Measurements from ENCODE around the gene VPS35. TPM values are rescaled to one million over a fixed set of nuclear protein-coding genes. Genes with fewer than 3 reads are reported as not detected.

Gene VPS35
- total and polyA plus RNA-seq, 8 donors, result 6.6 to 49.9 (median 30.9) TPM

- intact Hi-C loops (cut with DNase I), result no loop called here
- TF ChIP-seq CTCF (IDR thresholded peaks at IDR 0.05), result no peak
- no peaks in the 10 kb centered on the region for H3K27me3 ChIP-seq
- no peak overlapping the region for H3K27ac ChIP-seq
- FAIRE-seq, result no peak
- H3K9me3 ChIP-seq, result no peaks in the 10 kb centered on the region
- no peak for ATAC-seq
- WGBS, 2 donors, result 64 to 65% methylated on average over 14 of the region's 14 CpGs
- no peak overlapping the region for H3K4me3 ChIP-seq
- H3K4me1 ChIP-seq, result no peaks in the 10 kb centered on the region
- no peaks in the 10 kb centered on the region for H3K36me3 ChIP-seq
- DNase-seq, result no peak
Observed at GRCh38 chr16:46728806-46729205, 39.8 kb upstream of the VPS35 start.

GRCh38 chr16:46727630-46728029 is 38.7 kb upstream of the VPS35 start:
- H3K27ac ChIP-seq, result no peak overlapping the region

GRCh38 chr16:46727184-46727583 is 38.2 kb upstream of the VPS35 start:
- Histone ChIP-seq H3K4me3 (no peak overlapping the region), H3K36me3 (no peaks in the 10 kb centered on the region), H3K27ac (no peak overlapping the region), H3K4me1 (no peaks in the 10 kb centered on the region), H3K9me3 (no peaks in the 10 kb centered on the region), H3K27me3 (no peaks in the 10 kb centered on the region)
- intact Hi-C loops (cut with DNase I), result no loop called here
- no peak for TF ChIP-seq CTCF (IDR thresholded peaks at IDR 0.05)
- ATAC-seq (no peak), FAIRE-seq (no peak), DNase-seq (no peak)
- 87 to 97% methylated on average over 7 of the region's 7 CpGs for WGBS, 2 donors

More at GRCh38 chr16:46727630-46728029, 38.7 kb upstream of the VPS35 start:
- intact Hi-C loops (cut with DNase I), result no loop called here
- no peak for ATAC-seq
- no peaks in the 10 kb centered on the region for H3K27me3 ChIP-seq
- H3K36me3 ChIP-seq, result no peaks in the 10 kb centered on the region
- WGBS, 2 donors, result 90 to 94% methylated on average over 9 of the region's 9 CpGs
- H3K4me3 ChIP-seq, result no peak overlapping the region
- TF ChIP-seq CTCF (IDR thresholded peaks at IDR 0.05), result no peak
- no peak for DNase-seq
- no peaks in the 10 kb centered on the region for H3K4me1 ChIP-seq
- H3K9me3 ChIP-seq, result no peaks in the 10 kb centered on the region
- FAIRE-seq, result no peak

- no peak for TF ChIP-seq CTCF (IDR thresholded peaks at IDR 0.05)
- intact Hi-C loops (cut with DNase I), result no loop called here
- ATAC-seq, result no peak
- no peak for FAIRE-seq
- no peaks in the 10 kb centered on the region for H3K4me1 ChIP-seq
- H3K36me3 ChIP-seq, result no peaks in the 10 kb centered on the region
- no peaks in the 10 kb centered on the region for H3K27me3 ChIP-seq
- no peaks in the 10 kb centered on the region for H3K9me3 ChIP-seq
- WGBS, 2 donors, result 80 to 92% methylated on average over 4 of the region's 4 CpGs
- no peak for DNase-seq
- H3K27ac ChIP-seq, result no peak overlapping the region
- no peak overlapping the region for H3K4me3 ChIP-seq
Observed at GRCh38 chr16:46721885-46722284, 32.9 kb upstream of the VPS35 start.

- no peak for TF ChIP-seq CTCF (IDR thresholded peaks at IDR 0.05)
- Histone ChIP-seq H3K36me3 (no peaks in the 10 kb centered on the region), H3K27me3 (no peaks in the 10 kb centered on the region), H3K27ac (no peak overlapping the region), H3K4me3 (no peak overlapping the region), H3K4me1 (no peaks in the 10 kb centered on the region), H3K9me3 (no peaks in the 10 kb centered on the region)
- intact Hi-C loops (cut with DNase I), result no loop called here
- no peak for FAIRE-seq
- ATAC-seq, result no peak
- WGBS, 2 donors, result 84 to 92% methylated on average over 2 of the region's 2 CpGs
- no peak for DNase-seq
Observed at GRCh38 chr16:46720619-46721018, 31.6 kb upstream of the VPS35 start.
